Activated CD4-positive, alpha-beta T cell treated with anti-CD3 and anti-CD28 coated beads, Interleukin-2, Interleukin-6, amounts not matched to agents 100 ng/mL and 50 ng/mL, durations not matched to agents 16 hours and 8 hours (primary cell): ENCODE data around the gene PLK5.

ENCODE experiments used
- DNase-seq: peaks from one replicate; pipeline ENCODE4 v3.0.0-alpha.2; 2020

The PLK5 gene

GRCh38 chr19:1579222-1579621, 55.3 kb downstream of the PLK5 start:
- DNase-seq: no peak

DNA sequence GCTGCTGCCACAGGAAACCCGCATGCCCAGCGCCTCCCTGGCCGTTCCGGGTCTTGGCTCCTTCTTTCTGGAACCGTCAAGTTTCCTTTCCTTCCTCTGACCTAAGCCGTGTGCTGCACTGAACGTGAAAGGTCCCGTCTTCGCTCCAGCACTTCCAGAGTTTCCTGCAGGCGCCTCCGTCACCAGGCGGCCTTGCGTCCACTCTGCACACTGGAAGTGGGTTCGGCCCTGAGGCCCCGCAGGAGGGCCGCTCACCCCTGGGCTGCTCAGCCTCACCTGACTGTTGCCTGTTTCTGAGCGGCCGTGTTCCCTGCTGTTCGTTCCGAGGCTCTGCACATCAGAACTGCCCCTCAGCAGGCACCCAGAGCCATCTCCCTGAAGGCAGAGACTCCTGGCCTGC, 56.5 kb downstream of the PLK5 start:
- no peak for DNase-seq

DNA sequence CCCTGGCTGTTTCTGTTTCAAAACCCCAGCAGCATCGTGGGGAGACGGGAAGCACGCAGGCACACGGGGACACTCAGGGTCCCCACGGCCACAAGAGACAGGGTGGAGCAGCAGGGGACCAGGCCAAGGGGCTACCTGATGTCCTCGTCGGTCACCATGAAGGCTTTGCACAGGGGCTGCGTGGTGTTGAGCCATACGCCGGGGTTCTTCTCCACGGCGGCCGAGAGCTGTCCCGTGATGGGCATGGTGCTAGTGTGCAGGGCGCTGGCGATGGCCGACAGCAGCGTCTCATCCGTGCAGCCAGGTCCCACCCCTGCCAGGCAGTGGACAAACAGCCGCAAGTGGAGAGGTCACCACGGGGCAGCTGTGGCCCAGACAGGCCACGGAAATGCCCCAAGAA, 57.1 kb downstream of the PLK5 start:
- DNase-seq: no peak

DNA sequence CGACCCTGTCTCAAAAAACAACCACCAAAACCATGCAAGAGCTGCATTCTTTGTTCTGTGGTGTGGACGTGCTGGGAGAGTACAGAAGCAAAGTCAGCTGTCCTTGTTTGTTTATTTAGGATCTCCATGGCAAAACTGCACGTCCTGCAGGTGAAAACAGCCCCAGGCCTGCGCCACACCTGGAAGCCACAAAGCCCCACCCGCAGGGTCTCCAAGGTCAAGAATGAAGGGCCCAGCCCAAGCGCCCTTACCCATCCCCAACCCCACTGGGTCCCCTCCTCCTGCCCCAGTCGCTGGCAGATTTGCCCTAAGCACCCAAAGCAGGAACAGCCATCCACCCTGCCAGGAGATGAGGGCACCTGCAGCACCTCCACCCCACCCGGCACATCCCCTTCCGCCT, 58.3 kb downstream of the PLK5 start:
- no peak for DNase-seq

DNA sequence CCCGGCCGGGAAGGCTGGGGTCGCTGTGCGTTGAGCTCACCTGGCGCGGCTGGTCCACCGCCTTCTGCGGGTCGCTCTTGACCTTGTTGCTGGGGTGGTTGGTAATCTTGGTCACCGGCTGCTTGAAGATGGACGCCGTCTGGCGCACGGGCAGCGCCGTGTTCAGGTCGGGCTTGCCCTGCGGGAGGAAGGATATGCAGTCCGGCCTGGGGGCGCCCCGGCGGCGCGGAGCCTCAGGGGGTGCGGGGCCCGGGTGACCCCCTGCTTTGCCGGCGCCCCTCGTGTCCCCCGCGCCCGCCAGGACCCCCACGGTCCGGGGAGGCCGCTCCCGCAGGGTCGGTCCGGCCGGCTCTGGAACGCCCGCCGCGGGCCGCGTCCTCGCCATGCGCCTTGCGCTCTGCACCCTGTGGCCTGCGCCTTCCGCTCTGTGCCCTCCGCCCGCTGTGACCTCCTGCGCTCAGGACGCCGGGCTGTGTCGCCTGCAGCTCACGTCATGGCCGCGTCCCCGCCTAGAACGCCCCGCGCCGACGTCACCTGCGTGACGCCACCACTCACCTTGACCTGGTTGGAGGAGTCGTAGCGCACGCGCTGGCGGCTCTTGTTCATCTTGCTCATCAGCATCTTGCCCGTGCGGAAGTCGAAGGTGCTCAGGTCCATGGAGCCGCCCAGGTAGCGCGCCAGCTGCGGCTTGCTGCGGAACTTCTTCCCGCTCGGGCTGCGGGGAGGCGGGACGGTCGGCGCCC, 60.8 kb downstream of the PLK5 start:
- no peak for DNase-seq

- no peak for DNase-seq
These were observed 61.3 kb downstream of the PLK5 start for GRCh38 chr19:1585243-1585580.
